NCI-H128 (cell line): Measurements from ENCODE around the gene SLC7A14.

Source experiments
- DNase-seq: peaks from one replicate; lab custom pipeline; 2025; ENCODE audit not compliant: unreplicated experiment; lab: John Stamatoyannopoulos, UW

SLC7A14 gene

GRCh38 chr3:170499562-170500156, 86.2 kb downstream of the SLC7A14 start:
- no peak for DNase-seq

DNA sequence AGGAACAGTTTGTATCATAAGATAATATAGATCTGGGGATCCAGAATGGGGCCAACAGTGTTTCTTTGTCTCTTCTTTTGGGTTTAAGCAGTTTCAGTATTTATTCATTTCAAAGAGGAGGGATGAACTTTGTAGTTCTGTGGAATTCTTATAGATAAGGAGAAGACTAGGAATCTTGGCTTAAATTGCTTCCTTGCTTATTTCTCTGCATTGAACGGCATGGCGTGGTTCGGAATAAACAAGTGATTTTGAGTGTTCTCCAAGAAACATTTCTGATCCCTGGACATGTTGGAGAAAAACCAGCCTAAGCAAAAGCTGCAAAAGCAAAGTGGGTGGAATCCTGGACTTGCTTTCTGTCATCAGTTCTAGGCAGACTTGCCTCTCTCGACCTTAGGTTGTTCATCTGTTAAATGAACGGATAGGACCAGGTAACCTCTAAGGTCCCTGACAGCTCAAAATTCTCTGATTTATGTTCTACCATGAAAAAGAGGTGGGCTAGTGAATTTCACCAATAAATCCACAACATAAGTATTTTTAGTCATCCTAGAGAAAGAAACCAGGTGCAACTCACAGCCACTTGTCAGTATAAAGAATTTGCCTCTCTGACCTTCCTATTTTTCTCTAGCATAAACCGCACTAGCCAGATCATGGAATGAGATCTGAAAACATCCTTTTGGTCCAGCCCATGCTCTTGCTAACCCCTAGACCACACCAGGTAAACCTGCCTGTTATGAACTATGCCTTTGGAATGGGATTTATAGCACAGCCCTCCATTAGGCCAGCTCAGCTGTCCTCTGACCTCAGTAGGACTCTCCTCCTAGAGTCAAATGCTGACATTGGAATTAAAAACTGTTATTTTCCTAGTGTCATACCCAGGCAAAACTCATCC, 88.4 kb downstream of the SLC7A14 start:
- DNase-seq = no peak

DNA sequence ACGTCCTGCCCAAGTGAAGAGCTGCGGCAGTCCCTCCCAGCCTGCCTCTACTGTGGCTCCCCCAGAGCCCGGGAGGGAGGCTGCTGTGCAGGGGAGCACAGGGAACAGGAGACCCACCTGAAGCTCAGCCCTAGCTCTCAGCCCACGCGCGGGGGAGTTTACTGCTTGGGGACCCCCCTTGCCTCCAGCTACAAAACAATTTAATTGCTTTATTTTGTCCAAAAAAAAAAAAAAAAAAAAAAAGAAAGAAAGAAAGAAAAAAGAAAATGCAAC, 89.1 kb downstream of the SLC7A14 start:
- no peak for DNase-seq

GRCh38 chr3:170496026-170496867, 89.6 kb downstream of the SLC7A14 start:
- no peak for DNase-seq

DNA sequence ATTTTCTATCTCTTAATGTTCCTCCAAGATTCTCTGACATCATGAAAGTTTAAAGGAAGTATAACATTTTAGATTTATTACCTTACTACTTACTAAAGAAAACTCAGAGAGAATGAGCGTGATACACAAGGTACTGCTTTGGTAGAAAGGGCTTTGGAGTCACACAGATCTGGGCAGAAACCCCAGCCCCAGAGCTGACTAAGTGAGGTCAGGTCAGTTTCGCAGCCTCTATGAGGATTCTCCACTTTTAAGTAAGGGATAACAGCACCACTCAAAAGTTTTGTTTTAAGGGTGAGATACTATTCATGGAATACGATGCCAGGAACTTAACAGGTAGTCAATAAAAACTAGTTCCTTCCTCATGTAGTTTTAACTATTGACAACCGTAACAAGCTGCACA, 91.1 kb downstream of the SLC7A14 start:
- no peak for DNase-seq

DNA sequence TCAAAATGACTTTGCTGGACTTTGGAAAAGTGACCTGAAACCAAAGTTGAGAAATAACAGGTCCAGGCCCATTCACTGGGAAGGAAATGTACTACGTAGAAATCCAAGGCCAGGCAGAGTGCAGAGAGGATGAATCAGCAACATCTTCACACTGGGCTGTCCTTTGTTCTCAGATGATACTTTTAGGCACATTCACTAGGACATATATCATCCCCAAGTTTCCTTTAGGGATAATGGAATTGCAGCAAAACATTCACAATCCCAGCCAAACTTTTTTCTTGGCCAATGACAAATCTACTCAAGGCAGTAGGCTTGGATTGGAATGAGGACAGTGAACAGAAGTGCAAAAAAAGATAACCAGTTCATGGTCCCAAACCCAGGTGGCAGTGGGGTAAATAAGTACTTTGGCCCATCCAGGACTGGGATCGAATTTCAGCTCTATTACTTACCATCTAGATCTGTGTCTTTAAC, 92.1 kb downstream of the SLC7A14 start:
- DNase-seq = no peak

DNA sequence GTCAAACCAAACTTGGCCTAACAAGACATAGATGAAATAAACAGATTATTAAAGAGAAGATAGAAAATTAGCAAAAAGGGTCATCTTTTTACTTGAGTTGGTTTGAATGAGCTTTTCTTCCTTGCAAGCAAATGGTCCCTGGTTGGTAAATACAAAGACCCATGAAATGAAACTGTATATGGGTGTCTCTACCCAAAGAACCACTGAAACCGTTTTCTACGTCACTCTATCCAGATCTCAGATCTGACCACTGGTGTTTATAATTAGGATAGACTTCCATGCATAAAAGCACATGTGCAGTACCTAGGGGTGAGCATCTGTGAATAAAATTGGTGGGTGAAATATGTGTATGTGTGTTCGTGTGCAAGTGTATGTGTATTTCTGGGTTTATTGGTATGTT, 94.0 kb downstream of the SLC7A14 start:
- no peak for DNase-seq

DNA sequence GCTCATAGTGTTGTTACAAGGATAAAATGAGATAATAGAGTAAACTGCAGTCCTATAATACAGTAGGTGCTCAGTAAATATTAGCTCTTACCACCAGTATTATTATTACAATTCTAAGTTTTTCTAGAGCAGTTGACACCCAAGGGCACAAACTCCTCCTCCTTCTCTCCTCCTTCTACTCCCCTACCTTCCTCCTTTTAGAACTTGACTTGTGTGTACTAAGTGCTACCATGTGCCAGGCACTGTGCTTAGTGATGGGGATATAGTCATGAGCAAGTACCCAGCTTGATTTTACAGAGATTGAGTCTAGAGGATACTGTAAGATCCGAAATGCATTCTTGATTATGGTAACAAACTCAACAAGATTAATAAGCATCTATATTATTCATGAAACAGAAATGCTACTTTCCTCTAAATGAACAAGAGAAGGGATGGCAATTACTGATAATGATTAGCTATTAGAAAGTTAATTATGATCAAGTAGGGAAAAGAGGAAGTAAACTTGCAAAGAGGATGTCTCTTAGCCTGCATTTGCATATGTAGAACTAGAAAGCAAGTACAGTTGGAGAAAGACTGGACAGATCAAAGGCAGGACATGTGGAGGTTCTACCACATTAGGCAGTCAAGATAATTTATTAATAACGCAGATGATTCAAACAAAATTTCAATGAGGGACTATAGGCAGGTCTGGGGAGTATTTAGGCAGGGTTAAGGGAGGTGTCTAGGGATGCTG, 94.9 kb downstream of the SLC7A14 start:
- no peak for DNase-seq

- no peak for DNase-seq
Observed at GRCh38 chr3:170488802-170489201, 97.1 kb downstream of the SLC7A14 start.

GRCh38 chr3:170487031-170487430, 98.8 kb downstream of the SLC7A14 start:
- no peak for DNase-seq

DNA sequence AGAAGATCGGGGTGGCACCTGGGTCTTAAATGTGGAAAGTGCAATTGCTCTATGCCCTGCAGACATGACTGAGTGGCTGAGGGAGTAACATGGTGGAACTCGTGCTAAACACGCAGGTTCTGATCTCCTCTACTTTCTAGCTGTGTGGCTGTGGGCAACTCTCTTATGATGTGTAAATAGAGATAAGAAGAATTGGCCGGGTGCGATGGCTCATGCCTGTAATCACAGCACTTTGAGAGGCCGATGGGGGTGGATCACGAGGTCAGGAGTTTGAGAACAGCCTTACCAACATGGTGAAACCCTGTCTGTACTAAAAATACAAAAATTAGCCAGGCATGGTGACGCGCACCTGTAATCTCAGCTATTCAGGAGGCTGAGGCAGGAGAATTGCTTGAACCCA, 99.5 kb downstream of the SLC7A14 start:
- no peak for DNase-seq

GRCh38 chr3:170485696-170486095, 100.2 kb downstream of the SLC7A14 start:
- no peak for DNase-seq

- no peak for DNase-seq
Observed at GRCh38 chr3:170485294-170485693, 100.6 kb downstream of the SLC7A14 start.

DNA sequence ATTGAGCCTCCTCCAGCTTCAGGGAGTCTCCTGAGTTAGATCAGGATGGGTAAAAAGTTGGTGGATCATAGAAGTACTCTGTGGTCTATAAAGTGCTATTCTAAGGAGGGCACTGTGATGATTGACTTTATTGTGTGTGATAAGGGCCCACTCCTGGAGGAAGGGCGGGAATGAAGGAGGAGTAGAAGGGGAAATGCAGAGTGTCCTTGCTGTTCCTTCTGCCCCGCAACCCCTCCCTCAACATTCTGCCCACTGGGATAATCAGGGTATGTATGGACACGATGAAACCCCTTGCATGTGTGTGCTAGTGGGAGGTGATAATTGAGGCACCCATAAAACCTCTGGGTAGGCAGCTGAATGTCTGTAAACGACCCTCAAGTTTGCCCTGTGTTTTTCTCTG, 101.0 kb downstream of the SLC7A14 start:
- DNase-seq = no peak

- DNase-seq = no peak
Observed at GRCh38 chr3:170483485-170484262, 102.2 kb downstream of the SLC7A14 start.

- DNase-seq = no peak
Observed at GRCh38 chr3:170482199-170482598, 103.7 kb downstream of the SLC7A14 start.

- no peak for DNase-seq
Observed at GRCh38 chr3:170480111-170480510, 105.8 kb downstream of the SLC7A14 start.

- no peak for DNase-seq
Observed at GRCh38 chr3:170477395-170477794, 108.5 kb downstream of the SLC7A14 start.

GRCh38 chr3:170476291-170476690, 109.6 kb downstream of the SLC7A14 start:
- no peak for DNase-seq

GRCh38 chr3:170475092-170475685, 110.7 kb downstream of the SLC7A14 start:
- DNase-seq = no peak
